Stimulated activated CD8-positive, alpha-beta memory T cell treated with anti-CD3 and anti-CD28 coated beads, Interleukin-4, amount 100 ng/mL, for 24 hours (primary cell): ENCODE measurements around the gene TFF2.

Experiments
- DNase-seq: peaks from one replicate; pipeline ENCODE4 v3.0.0-alpha.2; 2020; ENCODE audit warnings: low read depth

TFF2 gene

DNA sequence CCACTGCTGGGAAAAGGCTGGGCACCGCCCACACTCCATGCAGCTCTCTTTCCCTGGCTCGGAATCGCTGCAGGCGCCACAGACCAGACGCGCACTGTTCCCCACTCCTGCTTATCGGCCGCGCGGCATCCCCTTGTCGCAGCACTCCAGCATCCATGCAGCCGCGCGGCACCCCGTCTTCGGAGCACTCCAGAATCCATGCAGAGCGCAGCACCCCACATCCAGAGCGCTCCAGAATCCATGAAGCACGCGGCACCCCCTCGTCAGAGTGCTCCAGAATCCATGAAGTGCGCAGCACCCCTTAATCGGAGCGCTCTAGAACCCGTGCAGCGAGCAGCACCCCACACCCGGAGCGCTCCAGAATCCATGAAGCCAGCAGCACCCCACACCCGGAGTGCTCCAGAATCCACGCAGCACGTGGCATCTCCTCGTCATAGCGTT is 45.1 kb downstream of the TFF2 start:
- no peak for DNase-seq

DNA sequence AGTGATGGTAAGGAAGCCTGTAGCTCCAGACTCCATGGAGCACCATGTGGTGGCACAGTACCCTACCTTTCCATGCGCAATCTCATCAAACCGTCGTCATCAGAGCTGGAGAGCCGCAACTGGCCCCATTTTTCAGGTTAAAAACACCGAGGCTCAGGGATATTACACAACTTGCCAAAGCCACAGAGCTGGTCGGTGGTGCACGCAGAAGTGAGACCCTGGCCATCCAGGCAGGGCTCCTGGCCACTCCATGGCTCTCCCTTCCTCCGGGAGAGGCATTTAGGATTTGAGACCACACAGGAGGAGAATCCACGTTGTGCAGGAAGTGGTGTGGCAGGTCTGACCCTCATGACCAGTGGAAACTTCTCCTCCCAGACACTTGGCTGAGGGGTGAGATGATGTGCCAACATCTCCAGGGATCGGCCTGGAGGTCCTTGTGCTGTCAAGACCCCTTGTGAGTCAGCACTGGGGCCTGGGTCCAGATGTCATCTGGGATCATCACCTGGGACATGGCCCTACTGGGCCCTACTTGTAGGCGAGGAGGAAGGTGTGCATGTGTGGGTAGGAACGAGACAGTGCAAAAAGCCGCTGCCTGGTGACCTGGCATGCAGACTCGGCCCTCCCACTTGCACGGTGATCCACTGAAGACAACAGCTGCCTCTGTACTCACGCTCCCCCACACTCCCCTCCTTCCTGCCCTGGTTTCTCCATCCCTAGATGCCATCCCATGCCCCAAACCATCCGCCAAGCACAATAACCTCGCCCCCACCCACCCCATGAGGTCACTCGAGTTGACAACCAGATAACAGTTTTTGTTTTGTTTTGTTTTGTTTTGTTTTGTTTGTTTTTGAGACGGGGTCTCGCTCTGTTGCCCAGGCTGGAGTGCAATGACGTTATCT is 46.0 kb downstream of the TFF2 start:
- no peak for DNase-seq

DNA sequence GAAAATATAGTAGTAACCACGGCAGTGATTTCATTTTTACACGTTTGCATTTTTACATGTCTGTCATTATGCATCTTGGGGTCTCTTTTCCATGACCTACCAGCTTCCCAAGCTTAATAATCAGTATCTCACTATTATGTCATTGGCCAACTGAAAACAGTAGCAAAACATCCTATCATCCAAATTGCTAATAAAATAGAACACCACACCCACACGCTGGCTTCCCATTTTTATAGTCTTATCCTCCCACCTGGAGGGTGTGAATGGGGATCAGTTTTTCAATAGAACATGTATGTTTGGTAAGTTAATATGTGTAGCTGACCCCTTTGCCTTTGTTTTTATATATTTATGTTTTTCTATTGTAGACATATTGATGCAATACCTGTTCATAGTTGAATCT is 47.4 kb downstream of the TFF2 start:
- no peak for DNase-seq

DNA sequence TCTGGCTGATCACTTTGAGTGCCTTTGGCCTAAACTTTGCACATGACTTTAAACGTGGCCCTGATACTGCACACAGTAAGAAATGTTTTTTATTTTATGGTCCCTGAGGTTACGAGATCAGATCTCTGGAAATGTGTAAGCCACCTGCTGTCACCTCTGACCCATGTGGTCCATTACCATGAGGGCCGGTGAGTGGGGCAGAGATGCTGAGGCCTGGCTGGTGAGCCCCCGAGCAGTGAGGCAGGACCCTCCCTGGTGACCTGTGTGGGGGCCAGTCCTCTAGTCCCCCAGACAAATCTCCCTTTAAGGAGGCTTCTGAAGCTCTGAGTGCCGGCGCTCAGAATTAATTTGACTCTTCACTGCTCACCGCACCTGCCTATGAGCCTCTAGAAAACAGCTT is 48.0 kb downstream of the TFF2 start:
- no peak for DNase-seq

DNA sequence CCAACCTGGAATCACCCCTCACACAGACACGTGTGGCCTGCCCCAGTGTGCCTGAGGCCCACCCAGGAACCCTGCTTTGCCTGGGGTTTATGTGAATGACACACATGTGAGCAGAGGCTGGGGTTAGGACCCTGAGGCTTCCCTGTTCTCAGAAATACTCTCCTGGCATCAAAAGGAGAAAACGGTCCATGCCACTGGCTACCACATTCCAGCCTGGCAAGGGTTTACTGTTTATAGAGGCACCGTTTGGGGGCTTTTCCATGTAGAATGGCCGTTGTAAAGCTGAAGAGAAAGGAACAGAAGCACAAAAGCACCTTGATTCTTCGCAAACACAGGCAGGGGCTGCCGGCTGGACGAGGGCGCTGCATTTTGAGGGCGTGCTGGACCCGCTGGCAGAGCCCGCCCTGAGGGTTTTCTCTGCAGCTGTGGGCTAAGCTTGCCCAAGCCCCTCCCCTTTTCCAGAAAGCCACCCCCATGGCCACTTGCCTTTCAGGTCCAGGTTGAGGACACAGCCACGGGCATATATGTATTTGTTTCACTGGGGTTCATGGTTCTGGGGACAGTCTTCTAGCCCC is 48.6 kb downstream of the TFF2 start:
- no peak for DNase-seq

DNA sequence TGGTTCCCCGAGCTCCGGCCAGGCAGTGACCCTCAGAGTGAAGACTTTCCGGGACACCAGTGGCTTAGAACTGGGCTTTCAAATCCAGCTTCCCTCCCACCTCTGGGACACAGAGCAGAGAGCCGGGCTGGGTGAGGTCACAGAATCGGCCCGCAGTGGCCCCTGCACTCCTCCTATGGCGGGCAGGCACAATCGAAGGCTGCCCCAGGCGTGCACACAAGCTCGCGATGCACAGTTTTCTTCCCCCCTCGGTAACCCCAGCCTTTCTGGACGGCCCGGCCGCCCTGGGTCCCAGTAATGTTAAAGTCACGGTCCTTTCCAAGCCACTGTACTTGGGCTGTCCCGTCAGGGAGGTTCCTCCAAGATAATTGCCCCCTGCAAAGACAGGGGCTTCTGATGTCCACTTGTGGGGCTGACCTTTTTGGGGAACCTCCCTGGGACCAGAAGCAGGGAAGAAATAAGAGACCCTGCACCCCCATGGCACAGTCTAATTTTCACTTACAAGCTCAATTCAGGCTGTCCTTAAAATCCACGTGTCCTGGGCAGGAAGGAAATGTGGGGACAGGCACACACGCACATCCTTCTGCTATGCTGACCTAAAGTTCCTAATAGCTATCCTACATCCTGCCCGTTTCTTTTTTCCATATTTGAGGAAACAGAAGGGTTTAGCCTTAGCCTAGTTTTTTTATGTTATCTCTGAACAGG is 49.3 kb downstream of the TFF2 start:
- DNase-seq = no peak

DNA sequence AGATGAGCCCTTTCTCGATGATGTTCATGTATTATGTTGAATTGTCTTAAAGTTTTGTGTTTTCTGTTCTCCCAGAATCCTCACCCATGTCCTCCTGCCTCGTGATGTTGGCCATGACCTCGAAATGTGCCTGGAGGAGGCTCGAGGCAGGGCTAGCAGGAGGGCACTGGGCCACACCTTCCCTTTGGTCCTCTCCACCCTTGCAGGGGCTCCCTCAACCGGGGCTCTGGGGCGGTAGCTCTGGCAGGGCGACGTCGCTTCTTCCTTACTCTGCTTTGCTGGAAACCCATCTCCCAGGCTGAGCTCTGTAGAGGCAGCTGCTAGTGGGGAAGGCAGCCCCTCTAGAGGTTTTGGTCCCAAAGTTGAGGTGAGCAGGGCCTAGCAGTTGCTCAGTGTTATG is 49.8 kb downstream of the TFF2 start:
- DNase-seq = no peak

DNA sequence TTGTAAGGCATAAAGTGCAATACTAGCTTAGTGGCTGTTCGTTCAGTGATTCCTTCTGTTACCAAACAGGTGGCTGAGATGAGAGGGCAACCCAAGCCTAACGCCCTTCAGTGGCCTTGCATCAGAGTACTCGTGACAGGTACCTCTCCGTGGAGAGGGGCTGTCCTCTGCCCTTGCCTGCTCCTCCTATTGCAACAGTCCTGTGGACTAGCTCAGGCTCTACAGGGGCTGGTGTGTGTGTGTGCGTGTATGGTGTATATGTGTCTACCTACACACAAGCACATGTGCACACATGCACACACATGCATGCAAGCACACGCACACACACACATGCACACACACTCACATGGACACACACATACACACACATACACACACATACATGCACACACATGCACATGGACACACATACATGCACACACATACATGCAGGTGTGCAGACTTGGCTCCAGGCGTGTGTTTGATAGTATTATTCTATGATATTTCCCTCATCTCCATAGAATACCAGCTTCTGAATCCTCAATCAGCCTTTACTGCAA is 50.7 kb downstream of the TFF2 start:
- no peak for DNase-seq

DNA sequence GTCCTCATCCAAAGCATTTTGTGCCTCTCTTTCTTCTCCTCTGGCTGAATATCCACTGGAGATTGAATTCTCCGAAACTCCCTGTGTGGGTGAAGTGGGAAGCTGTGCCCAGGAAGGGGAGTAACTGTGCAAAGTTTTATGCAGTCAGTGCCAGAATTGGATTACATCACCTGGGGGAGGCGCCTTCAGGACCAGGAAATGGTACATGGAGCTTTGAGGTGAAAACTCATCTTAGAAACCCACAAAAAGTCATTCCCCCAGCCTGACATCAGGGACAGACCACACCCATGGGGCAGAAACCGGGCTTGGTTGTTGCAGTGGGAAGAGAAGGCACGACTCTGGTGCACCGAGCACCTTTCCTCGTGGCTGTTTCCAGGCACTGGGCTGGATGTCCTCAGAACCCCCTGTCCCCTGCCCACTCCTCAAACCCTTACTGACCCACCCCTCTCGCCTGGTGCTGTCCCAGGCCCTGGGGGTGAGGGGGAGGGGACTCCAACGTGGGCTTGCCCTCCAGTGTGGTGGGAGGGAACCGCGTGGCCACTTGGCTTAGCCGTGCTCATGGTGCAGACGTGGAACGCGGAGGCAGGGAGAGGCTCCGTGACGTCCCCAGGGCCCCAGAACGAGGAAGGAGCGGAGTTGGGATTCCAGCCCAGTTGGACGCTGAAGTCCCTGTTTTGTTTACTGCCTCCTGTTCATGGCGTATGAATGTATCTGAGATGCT is 51.3 kb downstream of the TFF2 start:
- no peak for DNase-seq

DNA sequence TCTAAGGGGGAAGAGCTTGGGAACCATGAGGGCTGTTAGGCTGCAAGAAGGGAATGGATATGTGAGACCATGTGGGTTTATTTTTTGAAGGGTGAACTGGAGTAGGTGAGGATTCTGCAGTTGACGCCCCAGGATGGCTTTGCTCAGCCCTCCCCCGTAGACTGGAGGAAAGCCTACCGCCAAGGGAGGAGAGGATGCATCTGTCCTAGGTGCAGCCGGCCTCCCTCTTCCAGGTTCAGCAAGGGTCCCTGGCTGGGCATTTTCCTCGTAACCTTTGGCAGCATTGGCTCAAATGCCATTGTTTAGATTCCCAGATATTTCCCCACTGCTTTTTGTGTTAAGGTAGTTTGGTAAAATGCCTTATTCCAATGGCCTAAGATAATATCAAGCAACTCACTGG is 52.1 kb downstream of the TFF2 start:
- no peak for DNase-seq

DNA sequence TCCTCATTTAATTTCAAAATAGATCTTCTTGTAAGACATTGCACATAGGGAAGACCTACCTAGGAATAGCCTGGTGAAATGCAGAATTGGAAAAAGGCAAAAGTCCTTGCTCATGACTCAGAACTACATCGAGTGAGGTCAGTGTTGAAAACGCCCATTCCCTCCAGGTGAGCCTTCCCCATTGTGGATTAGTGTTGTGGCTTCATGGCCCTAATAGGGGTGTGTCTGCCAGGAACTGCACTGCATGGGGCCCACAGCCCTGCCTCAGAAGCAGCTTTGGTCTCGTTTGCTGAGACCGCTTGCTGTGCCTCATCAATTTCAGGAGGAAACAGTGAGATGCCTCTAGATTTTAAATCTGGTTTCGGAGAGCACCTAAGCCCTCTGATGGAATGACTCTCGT is 52.6 kb downstream of the TFF2 start:
- no peak for DNase-seq

DNA sequence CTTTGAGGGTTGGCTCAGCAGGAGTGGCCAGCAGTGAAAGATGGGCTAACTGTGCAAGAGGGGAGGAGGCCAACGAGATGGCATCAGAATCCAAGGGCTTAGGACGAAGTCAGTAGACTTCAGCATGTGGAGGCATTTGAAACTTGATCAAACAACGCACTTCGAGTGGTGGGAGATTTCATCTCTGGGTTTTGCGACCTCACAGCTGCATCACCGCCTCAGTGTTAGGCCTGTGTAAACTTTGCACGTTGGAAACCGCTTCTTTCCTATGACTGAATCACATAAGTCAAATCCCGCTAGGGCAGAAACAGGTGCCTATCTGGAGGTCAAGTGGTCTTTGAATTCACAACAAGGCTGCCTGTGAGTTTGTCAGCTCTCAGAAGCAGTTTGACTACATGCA is 53.4 kb downstream of the TFF2 start:
- no peak for DNase-seq

DNA sequence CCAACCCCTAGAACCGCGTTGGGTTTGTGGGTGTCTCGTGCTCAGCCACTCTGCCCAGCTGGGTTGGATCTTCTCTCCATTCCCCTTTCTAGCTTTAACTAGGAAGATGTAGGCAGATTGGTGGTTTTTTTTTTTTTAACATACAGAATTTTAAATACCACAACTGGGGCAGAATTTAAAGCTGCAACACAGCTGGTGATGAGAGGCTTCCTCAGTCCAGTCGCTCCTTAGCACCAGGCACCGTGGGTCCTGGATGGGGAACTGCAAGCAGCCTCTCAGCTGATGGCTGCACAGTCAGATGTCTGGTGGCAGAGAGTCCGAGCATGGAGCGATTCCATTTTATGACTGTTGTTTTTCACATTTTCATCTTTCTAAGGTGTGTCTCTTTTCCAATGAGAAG is 54.3 kb downstream of the TFF2 start:
- DNase-seq = no peak
